DND-41 (cell line): Measurements from ENCODE around the gene CEP95.

Source experiments
- ATAC-seq: fragments of 200-7000 bp; cut with Tn5 transposase; 3 replicates; pipeline ENCODE4 v1.9.1; 2021; ENCODE audit warnings: low read depth; ENCODE audit not compliant: insufficient read depth
- DNase-seq: peaks from one replicate; pipeline ENCODE4 v3.0.0-alpha.2; 2020
- H2AFZ ChIP-seq: 2 replicates; pipeline ENCODE4 v1.6.0; 2012; ENCODE audit warnings: low read depth, low read length
- H3K27ac ChIP-seq: 2 replicates; pipeline ENCODE4 v1.5.1; 2012; ENCODE audit warnings: low read length, inconsistent platforms
- H3K27me3 ChIP-seq: fragments of 200-600 bp; sonication (generic); 2 replicates; pipeline ENCODE4 v1.6.0; 2012; ENCODE audit warnings: low read length, mild to moderate bottlenecking, inconsistent platforms; ENCODE audit not compliant: insufficient read depth, poor library complexity
- H3K36me3 ChIP-seq: 2 replicates; pipeline ENCODE4 v1.5.1; 2012; ENCODE audit warnings: low read length, inconsistent platforms; ENCODE audit not compliant: insufficient read depth
- H3K4me1 ChIP-seq: 2 replicates; pipeline ENCODE4 v1.5.1; 2012; ENCODE audit warnings: mild to moderate bottlenecking, low read length; ENCODE audit not compliant: insufficient read depth
- H3K4me2 ChIP-seq: 2 replicates; pipeline ENCODE4 v1.6.0; 2012; ENCODE audit warnings: mild to moderate bottlenecking, moderate library complexity, low read length, inconsistent platforms; ENCODE audit not compliant: insufficient read depth
- H3K4me3 ChIP-seq, 2 experiments: fragments of 200-600 bp in 1 of 2; shearing (Covaris generic) in 1 of 2; 2 replicates each; pipeline ENCODE4 v1.5.1; 2012 to 2016; ENCODE audit warnings: inconsistent platforms in 2 of 2, low read length in 2 of 2, mild to moderate bottlenecking in 2 of 2, low read depth in 1 of 2, moderate library complexity in 1 of 2
- H3K79me2 ChIP-seq: 2 replicates; pipeline ENCODE4 v1.6.0; 2012; ENCODE audit warnings: low read length, inconsistent platforms; ENCODE audit not compliant: insufficient read depth
- H3K9ac ChIP-seq: 2 replicates; pipeline ENCODE4 v1.6.0; 2012; ENCODE audit warnings: low read depth, mild to moderate bottlenecking, inconsistent platforms, low read length, moderate library complexity
- H3K9me3 ChIP-seq: 2 replicates; pipeline ENCODE4 v1.5.1; 2012; ENCODE audit warnings: low read length, moderate library complexity, mild to moderate bottlenecking, inconsistent platforms; ENCODE audit not compliant: insufficient read depth, severe bottlenecking
- H4K20me1 ChIP-seq: 2 replicates; pipeline ENCODE4 v1.6.0; 2012; ENCODE audit warnings: low read length; ENCODE audit not compliant: insufficient read depth
- CTCF ChIP-seq: IDR thresholded peaks from 2 replicates; pipeline ENCODE4 v1.5.1; 2012; ENCODE audit warnings: borderline replicate concordance, low read length, moderate library complexity, mild to moderate bottlenecking; ENCODE audit not compliant: poor library complexity, severe bottlenecking; ENCODE audit errors: extremely low read depth
- EZH2 ChIP-seq: IDR thresholded peaks from 3 replicates; pipeline ENCODE4 v1.6.1; 2012; ENCODE audit warnings: borderline replicate concordance, low read depth, mild to moderate bottlenecking, moderate library complexity, low read length, inconsistent platforms; ENCODE audit not compliant: severe bottlenecking

Gene CEP95

GRCh38 chr17:64502021-64502420, 4.8 kb upstream of the CEP95 start:
- Histone ChIP-seq H3K9me3 (no peaks in the 10 kb centered on the region), H3K79me2 (peaks cover 74% of the 10 kb centered on the region), H2AFZ (no peak overlapping the region), H3K4me3 (no peak overlapping the region), H3K27ac (no peak overlapping the region), H3K27me3 (no peaks in the 10 kb centered on the region), H3K36me3 (peaks cover 77% of the 10 kb centered on the region), H3K9ac (peak overlapping the region; percentile 9; the same call in 1 of the 2 replicates), H3K4me1 (peaks cover 81% of the 10 kb centered on the region), H3K4me2 (peak overlapping the region; percentile 77), H4K20me1 (peaks cover 74% of the 10 kb centered on the region)
- TF ChIP-seq CTCF, result no peak
- TF ChIP-seq EZH2, result no peak
- no peak for ATAC-seq
- no peak for DNase-seq

- peaks cover 82% of the 10 kb centered on the region for H3K79me2 ChIP-seq
- peak overlapping the region in 1 of 2 experiments; percentile 82; a peak in 2 of 4 replicates for H3K4me3 ChIP-seq
- peak overlapping the region; percentile 77 for H3K4me2 ChIP-seq
- no peak overlapping the region for H2AFZ ChIP-seq
- peak overlapping the region; percentile 100 for H3K9ac ChIP-seq
- H4K20me1 ChIP-seq, result peaks cover 81% of the 10 kb centered on the region
- no peaks in the 10 kb centered on the region for H3K9me3 ChIP-seq
- no peak for ATAC-seq
- no peak overlapping the region; the same call in 1 of the 2 replicates for H3K27ac ChIP-seq
- no peaks in the 10 kb centered on the region for H3K27me3 ChIP-seq
- DNase-seq, result no peak
- H3K36me3 ChIP-seq, result peaks cover 76% of the 10 kb centered on the region
- peaks cover 76% of the 10 kb centered on the region for H3K4me1 ChIP-seq
- TF ChIP-seq CTCF (no peak), EZH2 (no peak)
These were observed 4.0 kb upstream of the CEP95 start for GRCh38 chr17:64502809-64503208.

- H3K27ac ChIP-seq, result peak overlapping the region; percentile 30; the same call in 1 of the 2 replicates
- H3K4me1 ChIP-seq, result peaks cover 76% of the 10 kb centered on the region
- no peak for TF ChIP-seq CTCF
- TF ChIP-seq EZH2, result no peak
- H3K36me3 ChIP-seq, result peaks cover 75% of the 10 kb centered on the region
- H3K4me3 ChIP-seq, result peak overlapping the region in 1 of 2 experiments; percentile 82; a peak in 2 of 4 replicates
- no peaks in the 10 kb centered on the region for H3K9me3 ChIP-seq
- peaks cover 83% of the 10 kb centered on the region for H4K20me1 ChIP-seq
- ATAC-seq (no peak), DNase-seq (no peak)
- H3K4me2 ChIP-seq, result peak overlapping the region; percentile 77
- peaks cover 87% of the 10 kb centered on the region for H3K79me2 ChIP-seq
- H3K27me3 ChIP-seq, result no peaks in the 10 kb centered on the region
- peak overlapping the region; percentile 100 for H3K9ac ChIP-seq
- H2AFZ ChIP-seq, result no peak overlapping the region
These were observed 3.4 kb upstream of the CEP95 start for GRCh38 chr17:64503341-64503740.
